Osteoblast (primary cell): ENCODE results near the gene MRPL19. TPM values are rescaled to one million over a fixed set of nuclear protein-coding genes. Genes with fewer than 3 reads are reported as not detected.

Experiments
- DNase-seq: peaks from one replicate; pipeline ENCODE4 v3.0.0; 2011; ENCODE audit warnings: low spot score, mixed read lengths; ENCODE audit not compliant: insufficient read length; ENCODE audit errors: missing footprints
- H2AFZ ChIP-seq: 2 replicates; pipeline ENCODE4 v1.6.0; 2011; ENCODE audit warnings: mild to moderate bottlenecking, low read length
- H3K27ac ChIP-seq: 2 replicates; pipeline ENCODE4 v1.5.1; 2011; ENCODE audit warnings: mild to moderate bottlenecking, low read depth, low read length, moderate library complexity
- H3K27me3 ChIP-seq: 2 replicates; pipeline ENCODE4 v1.6.0; 2012; ENCODE audit warnings: mild to moderate bottlenecking, control low read depth, inconsistent platforms, low read length, moderate library complexity; ENCODE audit not compliant: insufficient read depth
- H3K36me3 ChIP-seq: 2 replicates; pipeline ENCODE4 v1.5.1; 2011; ENCODE audit warnings: mild to moderate bottlenecking, low read length, control low read depth, moderate library complexity; ENCODE audit not compliant: insufficient read depth
- H3K4me1 ChIP-seq: 2 replicates; pipeline ENCODE4 v1.5.1; 2011; ENCODE audit warnings: mild to moderate bottlenecking, low read length, control low read depth, moderate library complexity; ENCODE audit not compliant: insufficient read depth
- H3K4me2 ChIP-seq: 2 replicates; pipeline ENCODE4 v1.6.0; 2011; ENCODE audit warnings: mild to moderate bottlenecking, low read length; ENCODE audit not compliant: insufficient read depth
- H3K4me3 ChIP-seq: fragments of 200-600 bp; sonication (generic); 3 replicates; pipeline ENCODE4 v1.5.1; 2012; ENCODE audit warnings: mild to moderate bottlenecking, low read length, inconsistent platforms; ENCODE audit not compliant: insufficient read depth
- H3K79me2 ChIP-seq: 2 replicates; pipeline ENCODE4 v1.6.0; 2012; ENCODE audit warnings: mild to moderate bottlenecking, low read length, control low read depth, inconsistent platforms; ENCODE audit not compliant: insufficient read depth
- H3K9me3 ChIP-seq: 2 replicates; pipeline ENCODE4 v1.5.1; 2011; ENCODE audit warnings: low read depth, low read length, control low read depth
- H4K20me1 ChIP-seq: 2 replicates; pipeline ENCODE4 v1.6.0; 2012; ENCODE audit warnings: mild to moderate bottlenecking, low read length, control low read depth; ENCODE audit not compliant: insufficient read depth
- CTCF ChIP-seq: IDR thresholded peaks from 2 replicates; pipeline ENCODE4 v1.5.1; 2011; ENCODE audit warnings: mild to moderate bottlenecking, low read depth, low read length, moderate library complexity; ENCODE audit errors: extremely low read depth
- total RNA-seq: library from RNA; depleted of rRNA; stranded (reverse); fragments of >200 nt; gene quantifications from 2 replicates; pipeline ENCODE4 v1.2.3, GENCODE V29; 2012

MRPL19 gene
- total RNA-seq, 1 donor: 35.8 TPM

DNA sequence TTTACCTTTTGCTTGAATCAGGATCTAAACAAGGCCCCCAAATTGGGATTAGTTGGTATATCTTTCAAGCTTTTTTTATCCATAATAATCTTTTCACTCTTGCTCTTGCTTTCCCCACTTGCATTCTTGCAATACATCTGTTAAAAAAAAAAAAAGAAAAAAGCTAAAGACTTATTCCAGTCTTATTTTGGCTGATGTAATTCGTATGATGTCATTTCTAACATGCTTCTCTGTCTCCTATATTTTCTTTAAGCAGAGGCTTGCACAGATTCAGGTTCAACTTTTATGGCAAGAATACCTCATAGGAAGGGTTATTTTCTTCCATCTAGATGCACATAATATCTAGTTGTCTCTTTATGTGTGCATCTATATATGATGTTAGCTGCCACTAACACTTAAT, 73.9 kb downstream of the MRPL19 start:
- Histone ChIP-seq H3K27me3 (peaks cover 6% of the 10 kb centered on the region), H3K4me2 (no peak overlapping the region), H3K4me3 (no peak overlapping the region), H3K79me2 (no peaks in the 10 kb centered on the region), H3K27ac (no peak overlapping the region), H3K9me3 (no peaks in the 10 kb centered on the region), H3K36me3 (no peaks in the 10 kb centered on the region), H3K4me1 (no peaks in the 10 kb centered on the region), H4K20me1 (no peaks in the 10 kb centered on the region), H2AFZ (no peak overlapping the region)
- TF ChIP-seq CTCF: no peak
- DNase-seq: no peak

- no peak for TF ChIP-seq CTCF
- Histone ChIP-seq H4K20me1 (no peaks in the 10 kb centered on the region), H3K4me1 (no peaks in the 10 kb centered on the region)
These were observed 76.1 kb downstream of the MRPL19 start for GRCh38 chr2:75722687-75723086.

GRCh38 chr2:75728614-75729419, 82.2 kb downstream of the MRPL19 start:
- Histone ChIP-seq H3K27me3 (peaks cover 15% of the 10 kb centered on the region), H3K4me3 (no peak overlapping the region), H3K4me1 (no peaks in the 10 kb centered on the region), H4K20me1 (no peaks in the 10 kb centered on the region), H2AFZ (no peak overlapping the region), H3K79me2 (no peaks in the 10 kb centered on the region), H3K4me2 (no peak overlapping the region), H3K27ac (no peak overlapping the region), H3K9me3 (no peaks in the 10 kb centered on the region), H3K36me3 (no peaks in the 10 kb centered on the region)
- DNase-seq: no peak
- no peak for TF ChIP-seq CTCF

More at GRCh38 chr2:75722687-75723086, 76.1 kb downstream of the MRPL19 start:
- Histone ChIP-seq H3K4me3 (no peak overlapping the region), H3K4me2 (no peak overlapping the region), H3K27me3 (peaks cover 7% of the 10 kb centered on the region), H3K27ac (no peak overlapping the region), H3K9me3 (no peaks in the 10 kb centered on the region), H2AFZ (no peak overlapping the region), H3K79me2 (no peaks in the 10 kb centered on the region), H3K36me3 (no peaks in the 10 kb centered on the region)
- DNase-seq: no peak

DNA sequence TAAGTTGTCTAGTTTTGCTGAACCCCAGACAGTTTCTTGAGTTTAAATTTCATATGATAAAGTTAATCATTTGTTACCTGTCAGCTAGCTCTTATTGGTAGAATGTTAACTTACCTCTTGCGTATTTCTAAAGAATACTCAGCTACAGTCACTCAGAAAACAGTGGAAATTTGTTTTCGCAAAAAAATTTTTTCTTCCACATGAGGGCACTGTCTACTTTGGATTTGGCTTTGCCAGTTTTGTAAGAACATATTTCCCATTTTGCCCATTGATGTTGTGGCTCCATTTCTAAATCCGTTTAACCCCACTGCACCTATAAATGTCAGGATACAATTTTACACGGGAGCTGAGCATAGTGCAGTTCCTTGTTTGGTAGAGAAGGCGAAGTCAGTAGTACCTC, 83.3 kb downstream of the MRPL19 start:
- H4K20me1 ChIP-seq: no peaks in the 10 kb centered on the region
- no peaks in the 10 kb centered on the region for H3K36me3 ChIP-seq
- no peak overlapping the region for H3K4me3 ChIP-seq
- H3K27me3 ChIP-seq: peaks cover 15% of the 10 kb centered on the region
- TF ChIP-seq CTCF: peak; percentile 46
- H3K4me2 ChIP-seq: no peak overlapping the region
- peak; percentile 51 for DNase-seq
- no peaks in the 10 kb centered on the region for H3K9me3 ChIP-seq
- H3K79me2 ChIP-seq: no peaks in the 10 kb centered on the region
- no peak overlapping the region for H3K27ac ChIP-seq
- no peak overlapping the region for H2AFZ ChIP-seq
- no peaks in the 10 kb centered on the region for H3K4me1 ChIP-seq
